Sigmoid colon (tissue), 4 donors: ENCODE results near the gene CHTOP.

Experiments used
- POLR2AphosphoS5 ChIP-seq, 4 donors: sonication (generic); formaldehyde crosslinking; IDR thresholded peaks; one replicate each; pipeline ENCODE4 v1.6.1; 2017; ENCODE audit warnings: antibody characterized with exemption in 4 of 4
- TF ChIP-seq, protein P1 (sequence below), 4 experiments: fragments of 450-650 bp in 3 of 4; fragments of 200-600 bp in 1 of 4; IDR thresholded peaks; one replicate each; pipeline ENCODE4 v1.5.1; 2016 to 2019; ENCODE audit warnings: antibody characterized with exemption in 4 of 4, mild to moderate bottlenecking in 3 of 4, moderate library complexity in 2 of 4

DNA sequence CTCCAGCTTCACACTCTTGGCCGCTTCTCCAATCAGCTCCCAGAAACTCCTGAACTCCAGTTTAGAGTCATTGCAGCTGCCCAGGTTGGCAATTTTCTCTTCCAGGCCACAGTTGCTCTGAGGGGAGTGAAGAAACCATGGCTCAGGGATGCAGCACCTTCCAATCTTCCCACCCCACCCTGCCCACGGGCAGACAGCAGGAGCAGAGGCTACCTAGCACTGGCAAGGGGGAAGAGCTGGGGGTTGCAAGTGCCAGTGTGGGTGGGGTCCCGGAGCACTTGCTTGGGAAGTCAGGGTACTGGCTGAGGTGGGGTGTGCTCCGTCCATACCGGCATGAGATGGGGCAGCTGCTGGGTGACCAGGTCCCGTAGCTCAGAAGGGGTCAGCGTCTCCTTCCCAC, 19.0 kb upstream of the CHTOP start:
- TF ChIP-seq, protein P1, sequence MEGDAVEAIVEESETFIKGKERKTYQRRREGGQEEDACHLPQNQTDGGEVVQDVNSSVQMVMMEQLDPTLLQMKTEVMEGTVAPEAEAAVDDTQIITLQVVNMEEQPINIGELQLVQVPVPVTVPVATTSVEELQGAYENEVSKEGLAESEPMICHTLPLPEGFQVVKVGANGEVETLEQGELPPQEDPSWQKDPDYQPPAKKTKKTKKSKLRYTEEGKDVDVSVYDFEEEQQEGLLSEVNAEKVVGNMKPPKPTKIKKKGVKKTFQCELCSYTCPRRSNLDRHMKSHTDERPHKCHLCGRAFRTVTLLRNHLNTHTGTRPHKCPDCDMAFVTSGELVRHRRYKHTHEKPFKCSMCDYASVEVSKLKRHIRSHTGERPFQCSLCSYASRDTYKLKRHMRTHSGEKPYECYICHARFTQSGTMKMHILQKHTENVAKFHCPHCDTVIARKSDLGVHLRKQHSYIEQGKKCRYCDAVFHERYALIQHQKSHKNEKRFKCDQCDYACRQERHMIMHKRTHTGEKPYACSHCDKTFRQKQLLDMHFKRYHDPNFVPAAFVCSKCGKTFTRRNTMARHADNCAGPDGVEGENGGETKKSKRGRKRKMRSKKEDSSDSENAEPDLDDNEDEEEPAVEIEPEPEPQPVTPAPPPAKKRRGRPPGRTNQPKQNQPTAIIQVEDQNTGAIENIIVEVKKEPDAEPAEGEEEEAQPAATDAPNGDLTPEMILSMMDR (IDR thresholded peaks at IDR 0.05), result no peak
- no peak for TF ChIP-seq POLR2AphosphoS5 (IDR thresholded peaks at IDR 0.05)
